Measurements from ENCODE around the gene MRPS6.

Gene MRPS6

DNA sequence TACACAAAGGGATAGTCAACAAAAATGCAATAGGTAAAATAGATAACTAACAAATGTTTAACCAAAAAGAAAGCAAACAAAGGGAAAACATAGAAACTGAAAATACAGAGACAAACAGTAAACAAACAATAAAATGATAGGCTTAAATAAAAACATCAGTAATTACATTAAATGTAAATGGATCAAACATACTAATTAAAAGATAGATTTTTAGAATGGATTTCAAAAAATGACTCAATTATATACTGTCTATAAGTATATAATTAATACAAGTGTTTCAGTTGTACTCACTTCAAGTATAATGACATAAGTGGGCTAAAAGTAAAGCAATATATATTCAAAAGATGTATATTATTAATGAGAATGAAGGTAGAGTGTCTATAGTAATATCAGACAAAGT lies 101.1 kb downstream of the MRPS6 start:
- H3K27me3 ChIP-seq (ENCODE audit: low read depth, low read length), result no peaks in the 10 kb centered on the region
- no peaks in the 10 kb centered on the region for H3K4me1 ChIP-seq (ENCODE audit: low read length)
- H3K4me3 ChIP-seq (ENCODE audit: low read length), result no peak overlapping the region
- no peak for TF ChIP-seq EZH2phosphoT487 (IDR thresholded peaks at IDR 0.05; ENCODE audit: low read depth)
- TF ChIP-seq, protein P1, sequence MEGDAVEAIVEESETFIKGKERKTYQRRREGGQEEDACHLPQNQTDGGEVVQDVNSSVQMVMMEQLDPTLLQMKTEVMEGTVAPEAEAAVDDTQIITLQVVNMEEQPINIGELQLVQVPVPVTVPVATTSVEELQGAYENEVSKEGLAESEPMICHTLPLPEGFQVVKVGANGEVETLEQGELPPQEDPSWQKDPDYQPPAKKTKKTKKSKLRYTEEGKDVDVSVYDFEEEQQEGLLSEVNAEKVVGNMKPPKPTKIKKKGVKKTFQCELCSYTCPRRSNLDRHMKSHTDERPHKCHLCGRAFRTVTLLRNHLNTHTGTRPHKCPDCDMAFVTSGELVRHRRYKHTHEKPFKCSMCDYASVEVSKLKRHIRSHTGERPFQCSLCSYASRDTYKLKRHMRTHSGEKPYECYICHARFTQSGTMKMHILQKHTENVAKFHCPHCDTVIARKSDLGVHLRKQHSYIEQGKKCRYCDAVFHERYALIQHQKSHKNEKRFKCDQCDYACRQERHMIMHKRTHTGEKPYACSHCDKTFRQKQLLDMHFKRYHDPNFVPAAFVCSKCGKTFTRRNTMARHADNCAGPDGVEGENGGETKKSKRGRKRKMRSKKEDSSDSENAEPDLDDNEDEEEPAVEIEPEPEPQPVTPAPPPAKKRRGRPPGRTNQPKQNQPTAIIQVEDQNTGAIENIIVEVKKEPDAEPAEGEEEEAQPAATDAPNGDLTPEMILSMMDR (IDR thresholded peaks at IDR 0.05; ENCODE audit: low read depth, low read length), result no peak
- H3K4me2 ChIP-seq (ENCODE audit: low read length), result no peak overlapping the region
- H3K9ac ChIP-seq (ENCODE audit: low read length), result no peak overlapping the region
- H3K79me2 ChIP-seq (ENCODE audit: low read length), result no peaks in the 10 kb centered on the region
- no peaks in the 10 kb centered on the region for H4K20me1 ChIP-seq (ENCODE audit: insufficient read depth, low read length)
- H3K9me3 ChIP-seq (ENCODE audit: insufficient read depth, low read length), result no peaks in the 10 kb centered on the region
- H3K36me3 ChIP-seq (replicated peaks; ENCODE audit: low read depth, low read length), result no peaks in the 10 kb centered on the region
- H2AFZ ChIP-seq (ENCODE audit: low read depth, low read length), result no peak overlapping the region
- no peak overlapping the region for H3K27ac ChIP-seq (ENCODE audit: low read length)

DNA sequence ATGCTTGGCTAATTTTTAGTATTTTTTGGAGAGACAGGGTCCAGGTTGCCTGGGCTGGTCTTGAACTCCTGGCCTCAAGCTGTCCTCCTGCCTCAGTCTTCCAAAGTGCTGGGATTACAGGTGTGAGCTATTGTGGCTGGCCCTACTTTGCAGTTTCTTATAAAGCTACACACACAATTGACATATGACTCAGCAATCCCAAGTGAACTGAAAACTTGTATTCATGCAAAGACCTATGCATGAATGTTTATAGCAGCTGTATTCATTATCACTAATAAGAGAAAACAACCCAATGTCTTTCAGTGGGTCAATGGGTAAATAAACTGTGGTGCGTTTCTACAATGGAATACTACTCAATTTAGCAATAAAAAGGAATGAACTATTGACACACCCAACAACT lies 103.1 kb downstream of the MRPS6 start:
- H4K20me1 ChIP-seq (ENCODE audit: insufficient read depth, low read length), result no peaks in the 10 kb centered on the region
- no peak overlapping the region for H3K4me3 ChIP-seq (ENCODE audit: low read length)
- H3K27ac ChIP-seq (ENCODE audit: low read length), result no peak overlapping the region
- H2AFZ ChIP-seq (ENCODE audit: low read depth, low read length), result no peak overlapping the region
- no peak overlapping the region for H3K4me2 ChIP-seq (ENCODE audit: low read length)
- no peak overlapping the region for H3K9ac ChIP-seq (ENCODE audit: low read length)
- no peaks in the 10 kb centered on the region for H3K36me3 ChIP-seq (replicated peaks; ENCODE audit: low read depth, low read length)
- TF ChIP-seq, protein P1 (IDR thresholded peaks at IDR 0.05; ENCODE audit: low read depth, low read length), result no peak
- TF ChIP-seq EZH2phosphoT487 (IDR thresholded peaks at IDR 0.05; ENCODE audit: low read depth), result no peak
- H3K79me2 ChIP-seq (ENCODE audit: low read length), result no peaks in the 10 kb centered on the region
- H3K4me1 ChIP-seq (ENCODE audit: low read length), result no peaks in the 10 kb centered on the region
- H3K9me3 ChIP-seq (ENCODE audit: insufficient read depth, low read length), result no peaks in the 10 kb centered on the region
- no peaks in the 10 kb centered on the region for H3K27me3 ChIP-seq (ENCODE audit: low read depth, low read length)

DNA sequence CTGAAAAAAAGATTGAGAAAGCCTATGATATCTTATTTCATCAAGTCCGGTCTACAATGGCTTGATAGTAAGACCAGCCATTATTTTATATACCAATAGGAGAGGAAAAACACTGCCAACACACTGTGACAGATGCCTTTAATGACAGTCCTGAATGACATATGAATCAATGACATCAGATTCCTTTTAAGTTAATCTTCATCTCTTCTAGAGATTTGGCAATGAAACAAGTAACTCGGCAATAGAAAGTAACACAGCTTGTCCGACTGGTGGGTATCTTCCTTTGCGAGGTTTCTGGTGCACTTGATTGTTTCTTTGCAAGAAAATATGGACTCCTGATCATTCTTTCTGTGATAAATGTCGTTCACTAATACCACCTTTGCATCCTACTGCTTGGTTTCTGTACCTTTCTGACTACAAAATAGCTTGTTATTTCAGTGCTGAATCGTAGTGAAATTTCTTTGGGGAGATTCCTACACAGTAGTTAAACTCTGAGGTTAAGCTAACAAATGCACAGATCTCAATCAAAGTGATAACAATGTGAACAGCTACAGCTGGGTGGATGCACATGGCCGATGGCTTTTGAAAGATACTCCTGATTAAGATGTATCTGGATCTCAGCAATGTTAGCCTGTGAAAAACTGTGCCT lies 104.7 kb downstream of the MRPS6 start:
- Histone ChIP-seq H2AFZ (ENCODE audit: low read depth, low read length) (no peak overlapping the region), H3K4me2 (ENCODE audit: low read length) (no peak overlapping the region), H3K9ac (ENCODE audit: low read length) (no peak overlapping the region), H3K27ac (ENCODE audit: low read length) (no peak overlapping the region), H3K36me3 (replicated peaks; ENCODE audit: low read depth, low read length) (no peaks in the 10 kb centered on the region), H3K9me3 (ENCODE audit: insufficient read depth, low read length) (no peaks in the 10 kb centered on the region), H4K20me1 (ENCODE audit: insufficient read depth, low read length) (no peaks in the 10 kb centered on the region), H3K27me3 (ENCODE audit: low read depth, low read length) (no peaks in the 10 kb centered on the region), H3K79me2 (ENCODE audit: low read length) (no peaks in the 10 kb centered on the region), H3K4me3 (ENCODE audit: low read length) (no peak overlapping the region), H3K4me1 (ENCODE audit: low read length) (no peaks in the 10 kb centered on the region)
- TF ChIP-seq EZH2phosphoT487 (IDR thresholded peaks at IDR 0.05; ENCODE audit: low read depth), result no peak
- TF ChIP-seq, protein P1 (IDR thresholded peaks at IDR 0.05; ENCODE audit: low read depth, low read length), result no peak

DNA sequence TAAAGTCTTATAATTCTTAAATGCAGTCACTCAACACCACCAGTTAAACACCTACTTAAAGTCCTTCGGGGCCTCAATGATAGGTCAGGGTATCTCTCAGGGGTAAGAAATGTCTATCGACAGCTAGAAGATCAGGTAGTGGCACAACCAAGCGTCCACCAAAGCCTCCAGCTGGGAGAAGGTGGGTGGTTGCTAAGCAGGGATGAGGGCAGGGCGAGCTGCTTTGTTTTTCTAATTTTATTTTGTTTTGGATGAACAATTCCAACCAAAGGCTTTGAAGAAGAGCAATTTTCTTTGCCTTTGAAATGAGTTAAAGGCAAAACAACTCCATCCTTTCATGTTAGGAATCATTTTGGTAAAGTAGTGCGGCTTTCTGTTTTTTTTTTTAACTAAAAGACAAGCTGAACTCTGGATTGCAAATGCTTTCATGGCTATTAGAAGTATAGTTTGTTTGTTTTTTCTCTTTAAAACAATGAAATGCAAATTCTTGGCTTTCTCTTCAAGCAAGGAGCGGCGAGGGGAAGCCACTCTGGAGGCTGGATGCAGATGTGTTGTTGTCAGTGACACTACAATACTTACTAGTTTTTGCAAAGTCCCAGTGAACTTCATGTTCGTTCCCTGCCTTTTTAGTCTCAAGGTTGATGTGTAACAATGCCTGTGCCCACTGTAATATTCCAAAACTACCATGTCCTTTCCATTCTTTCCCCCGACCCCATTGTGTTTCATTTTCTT lies 106.0 kb downstream of the MRPS6 start:
- no peak overlapping the region for H2AFZ ChIP-seq (ENCODE audit: low read depth, low read length)
- no peaks in the 10 kb centered on the region for H3K27me3 ChIP-seq (ENCODE audit: low read depth, low read length)
- no peaks in the 10 kb centered on the region for H4K20me1 ChIP-seq (ENCODE audit: insufficient read depth, low read length)
- TF ChIP-seq EZH2phosphoT487 (IDR thresholded peaks at IDR 0.05; ENCODE audit: low read depth), result no peak
- TF ChIP-seq, protein P1 (IDR thresholded peaks at IDR 0.05; ENCODE audit: low read depth, low read length), result no peak
- H3K9ac ChIP-seq (ENCODE audit: low read length), result no peak overlapping the region
- H3K27ac ChIP-seq (ENCODE audit: low read length), result no peak overlapping the region
- no peaks in the 10 kb centered on the region for H3K9me3 ChIP-seq (ENCODE audit: insufficient read depth, low read length)
- H3K36me3 ChIP-seq (replicated peaks; ENCODE audit: low read depth, low read length), result no peaks in the 10 kb centered on the region
- no peak overlapping the region for H3K4me2 ChIP-seq (ENCODE audit: low read length)
- no peaks in the 10 kb centered on the region for H3K4me1 ChIP-seq (ENCODE audit: low read length)
- no peak overlapping the region for H3K4me3 ChIP-seq (ENCODE audit: low read length)
- H3K79me2 ChIP-seq (ENCODE audit: low read length), result no peaks in the 10 kb centered on the region
